Measurements from ENCODE around the gene KLHL11.
"Not testable (repeated sequence)": the region's sequence is repeated elsewhere in the genome, so short reads cannot be mapped to it uniquely, and the experiment has no call there.

Gene KLHL11

DNA sequence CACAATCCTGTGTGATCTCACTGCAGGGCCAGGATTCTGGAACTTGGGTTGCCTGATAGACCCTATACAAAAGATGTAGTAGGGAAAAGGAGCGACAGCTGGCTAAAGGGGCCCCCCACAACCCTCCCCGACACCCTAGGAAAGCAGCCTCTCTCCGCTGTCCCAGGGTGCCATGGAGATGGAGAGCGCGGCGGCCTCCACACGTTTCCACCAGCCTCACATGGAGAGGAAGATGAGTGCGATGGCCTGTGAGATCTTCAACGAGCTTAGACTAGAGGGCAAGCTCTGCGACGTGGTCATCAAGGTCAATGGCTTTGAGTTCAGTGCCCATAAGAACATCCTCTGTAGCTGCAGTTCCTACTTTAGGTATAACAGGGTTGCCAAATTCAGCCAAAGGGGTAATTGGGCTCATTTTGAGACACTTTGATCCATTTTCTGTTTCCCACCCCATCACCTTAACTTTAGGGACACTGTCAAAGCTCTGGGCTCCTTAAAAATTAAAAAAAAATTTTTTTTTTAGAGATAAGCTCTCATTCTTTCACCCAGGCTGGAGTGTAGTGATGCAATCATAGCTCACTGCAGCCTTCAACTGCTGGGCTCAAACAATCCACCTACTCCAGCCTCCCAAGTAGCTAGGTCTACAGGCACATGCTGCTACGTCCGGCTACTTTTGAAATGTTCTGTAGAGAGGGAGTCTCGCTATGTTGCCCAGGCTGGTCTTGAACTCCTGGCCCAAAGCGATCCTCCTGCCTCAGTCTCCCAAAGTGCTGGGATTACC is 27.3 kb downstream of the KLHL11 start, which contains the start of gene KLHL10:
Gene KLHL10, plus strand, starts transcription at position 65 of the 778 bp plus-strand sequence. Its CDS starts 108 bp downstream, at position 173.
- DNase-seq (ENCODE audit: low read depth) = no peak

DNA sequence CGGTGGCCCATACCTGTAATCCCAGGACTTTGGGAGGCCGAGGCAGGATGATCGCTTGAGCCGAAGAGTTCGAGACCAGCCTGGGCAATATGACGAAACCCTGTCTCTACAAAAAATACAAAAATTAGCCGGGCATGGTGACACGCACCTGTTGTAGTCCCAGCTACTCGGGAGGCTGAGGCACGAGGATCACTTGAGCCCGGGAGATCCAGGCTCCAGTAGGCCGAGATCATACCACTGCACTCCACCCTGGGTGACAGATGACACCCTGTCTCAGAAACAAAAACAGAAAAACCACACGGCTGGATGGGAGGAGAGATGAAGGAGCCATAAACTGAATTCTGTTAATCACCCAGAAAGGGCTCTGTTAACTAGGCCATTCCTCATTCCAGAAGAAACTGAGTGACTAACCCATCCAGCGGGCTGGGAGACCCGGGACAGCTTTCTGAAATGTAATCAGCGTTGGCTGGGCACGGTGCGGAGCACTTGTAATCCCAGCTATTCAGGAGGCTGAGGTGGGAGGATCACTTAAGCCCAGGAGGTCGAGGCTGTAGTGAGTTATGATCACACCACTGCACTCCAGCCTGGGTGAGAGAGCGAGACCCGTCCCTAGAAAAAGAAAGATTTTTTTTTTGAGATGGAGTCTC is 28.6 kb downstream of the KLHL11 start:
- no peak for DNase-seq (ENCODE audit: low read depth)

- no peak for DNase-seq (ENCODE audit: low read depth)
These were observed 29.2 kb downstream of the KLHL11 start, which contains the start of gene NT5C3B for GRCh38 chr17:41835800-41836549. TSS of gene NT5C3B (minus strand) at chr17:41836232. CDS start at chr17:41836193, 39 bp downstream.

- no peak for DNase-seq (ENCODE audit: low read depth)
These were observed 29.9 kb downstream of the KLHL11 start for GRCh38 chr17:41835214-41835799.

GRCh38 chr17:41829961-41830360 is 35.3 kb downstream of the KLHL11 start:
- DNase-seq (ENCODE audit: low read depth) = not testable (repeated sequence)

DNA sequence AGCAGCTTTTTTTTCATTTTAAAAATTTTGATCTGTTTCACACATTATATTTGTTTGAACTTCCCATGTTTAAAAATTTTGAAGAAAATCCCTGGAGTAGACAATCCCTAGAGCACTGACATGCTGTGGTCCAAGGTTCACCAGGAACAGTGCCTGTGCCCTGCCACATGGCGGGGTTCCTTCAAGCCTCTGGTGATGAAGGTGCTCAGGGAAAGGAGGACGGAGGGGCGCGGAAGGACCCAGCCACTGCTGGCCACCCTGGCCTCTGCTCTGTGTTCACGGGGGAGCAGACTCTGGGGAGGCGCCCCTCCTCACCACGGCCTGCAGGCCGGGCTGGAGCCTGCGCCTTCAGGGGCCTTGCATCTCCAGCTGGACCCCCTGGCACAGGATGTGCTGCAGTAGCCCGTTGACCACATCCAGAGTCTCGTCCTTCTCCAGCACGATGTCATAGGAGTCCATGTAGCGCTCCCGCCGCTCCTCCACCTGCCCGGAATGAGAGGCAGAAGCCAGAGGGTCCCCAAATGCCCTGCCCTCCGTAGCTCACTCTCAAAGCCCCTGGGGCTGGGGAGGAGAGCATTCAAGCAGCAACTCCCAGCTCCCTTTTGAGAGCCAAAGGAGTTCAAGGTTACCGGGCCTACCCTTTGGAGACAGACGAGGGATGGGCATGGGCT is 39.9 kb downstream of the KLHL11 start:
- DNase-seq (ENCODE audit: low read depth) = no peak

DNA sequence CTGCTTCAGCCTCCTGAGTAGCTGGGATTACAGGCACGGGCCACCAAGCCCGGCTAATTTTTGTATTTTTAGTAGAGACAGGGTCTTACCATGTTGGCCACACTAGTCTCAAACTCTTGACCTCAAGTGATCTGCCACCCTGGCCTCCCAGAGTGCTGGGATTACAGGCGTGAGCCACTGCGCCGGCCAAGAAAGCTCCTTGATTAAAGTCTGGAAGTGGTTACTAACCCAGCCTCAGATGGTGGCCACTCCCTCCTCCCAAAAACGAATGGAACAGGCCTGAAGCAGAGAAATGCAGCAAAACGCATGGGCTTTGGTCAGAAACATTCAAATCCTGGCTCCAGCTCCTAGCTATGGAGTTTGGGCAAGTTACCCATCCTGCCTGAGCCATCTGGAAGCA is 41.1 kb downstream of the KLHL11 start:
- DNase-seq (ENCODE audit: low read depth) = peak; percentile 29

- DNase-seq (ENCODE audit: low read depth) = no peak
These were observed 41.6 kb downstream of the KLHL11 start for GRCh38 chr17:41823580-41823979.

GRCh38 chr17:41823141-41823524 is 42.1 kb downstream of the KLHL11 start:
- DNase-seq (ENCODE audit: low read depth) = no peak

DNA sequence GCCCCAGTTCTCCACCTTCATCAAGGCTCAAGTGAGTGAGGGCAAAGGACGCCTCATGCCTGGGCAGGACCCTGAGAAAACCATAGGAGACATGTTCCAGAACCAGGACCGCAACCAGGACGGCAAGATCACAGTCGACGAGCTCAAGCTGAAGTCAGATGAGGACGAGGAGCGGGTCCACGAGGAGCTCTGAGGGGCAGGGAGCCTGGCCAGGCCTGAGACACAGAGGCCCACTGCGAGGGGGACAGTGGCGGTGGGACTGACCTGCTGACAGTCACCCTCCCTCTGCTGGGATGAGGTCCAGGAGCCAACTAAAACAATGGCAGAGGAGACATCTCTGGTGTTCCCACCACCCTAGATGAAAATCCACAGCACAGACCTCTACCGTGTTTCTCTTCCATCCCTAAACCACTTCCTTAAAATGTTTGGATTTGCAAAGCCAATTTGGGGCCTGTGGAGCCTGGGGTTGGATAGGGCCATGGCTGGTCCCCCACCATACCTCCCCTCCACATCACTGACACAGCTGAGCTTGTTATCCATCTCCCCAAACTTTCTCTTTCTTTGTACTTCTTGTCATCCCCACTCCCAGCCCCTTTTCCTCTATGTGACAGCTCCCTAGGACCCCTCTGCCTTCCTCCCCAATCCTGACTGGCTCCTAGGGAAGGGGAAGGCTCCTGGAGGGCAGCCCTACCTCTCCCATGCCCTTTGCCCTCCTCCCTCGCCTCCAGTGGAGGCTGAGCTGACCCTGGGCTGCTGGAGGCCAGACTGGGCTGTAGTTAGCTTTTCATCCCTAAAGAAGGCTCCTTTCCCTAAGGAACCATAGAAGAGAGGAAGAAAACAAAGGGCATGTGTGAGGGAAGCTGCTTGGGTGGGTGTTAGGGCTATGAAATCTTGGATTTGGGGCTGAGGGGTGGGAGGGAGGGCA is 42.7 kb downstream of the KLHL11 start:
- no peak for DNase-seq (ENCODE audit: low read depth)

GRCh38 chr17:41821776-41822175 is 43.4 kb downstream of the KLHL11 start:
- no peak for DNase-seq (ENCODE audit: low read depth)

DNA sequence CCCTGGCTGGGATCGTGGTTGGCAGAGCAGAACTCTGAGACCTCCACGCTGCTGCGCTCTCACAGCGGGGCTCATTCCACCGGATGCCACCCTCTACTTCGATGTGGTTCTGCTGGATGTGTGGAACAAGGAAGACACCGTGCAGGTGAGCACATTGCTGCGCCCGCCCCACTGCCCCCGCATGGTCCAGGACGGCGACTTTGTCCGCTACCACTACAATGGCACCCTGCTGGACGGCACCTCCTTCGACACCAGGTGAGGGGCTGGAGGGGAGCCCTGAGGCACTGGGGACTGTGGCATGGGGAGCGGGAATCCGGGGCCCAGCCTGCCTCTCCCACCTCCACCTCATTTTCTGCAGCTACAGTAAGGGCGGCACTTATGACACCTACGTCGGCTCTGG is 47.2 kb downstream of the KLHL11 start:
- DNase-seq (ENCODE audit: low read depth) = no peak

- DNase-seq (ENCODE audit: low read depth) = no peak
These were observed 48.4 kb downstream of the KLHL11 start for GRCh38 chr17:41816637-41817320.

- no peak for DNase-seq (ENCODE audit: low read depth)
These were observed 51.0 kb downstream of the KLHL11 start for GRCh38 chr17:41814195-41814594.

- DNase-seq (ENCODE audit: low read depth) = no peak
These were observed 51.5 kb downstream of the KLHL11 start for GRCh38 chr17:41813699-41814124.

DNA sequence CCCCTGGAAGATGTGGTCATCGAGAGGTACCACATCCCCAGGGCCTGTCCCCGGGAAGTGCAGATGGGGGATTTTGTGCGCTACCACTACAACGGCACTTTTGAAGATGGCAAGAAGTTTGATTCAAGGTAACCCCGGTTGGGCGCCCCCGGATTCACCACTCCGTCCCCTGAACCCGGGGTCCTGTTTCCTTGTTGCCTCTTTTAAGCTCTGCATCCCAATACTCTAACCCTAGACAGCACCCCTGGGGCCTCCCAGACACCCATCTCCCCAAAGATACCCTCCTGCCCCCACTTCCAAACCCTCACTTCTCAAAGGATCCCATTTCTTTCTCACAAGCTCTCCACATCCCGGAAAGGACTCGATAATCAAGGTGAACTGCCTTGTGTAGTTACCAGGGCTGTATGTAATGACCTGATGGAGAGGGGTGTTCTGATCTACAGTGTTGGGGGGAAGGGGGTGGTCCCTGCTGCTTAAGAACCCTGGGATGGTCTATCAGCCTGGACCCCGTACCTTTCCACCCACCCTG is 52.0 kb downstream of the KLHL11 start:
- DNase-seq (ENCODE audit: low read depth) = no peak

- DNase-seq (ENCODE audit: low read depth) = peak; percentile 71
These were observed 52.7 kb downstream of the KLHL11 start, which contains the start of gene FKBP10 for GRCh38 chr17:41812381-41813151. TSS of gene FKBP10 (plus strand) at chr17:41813004. CDS start at chr17:41813035, 31 bp downstream.

DNA sequence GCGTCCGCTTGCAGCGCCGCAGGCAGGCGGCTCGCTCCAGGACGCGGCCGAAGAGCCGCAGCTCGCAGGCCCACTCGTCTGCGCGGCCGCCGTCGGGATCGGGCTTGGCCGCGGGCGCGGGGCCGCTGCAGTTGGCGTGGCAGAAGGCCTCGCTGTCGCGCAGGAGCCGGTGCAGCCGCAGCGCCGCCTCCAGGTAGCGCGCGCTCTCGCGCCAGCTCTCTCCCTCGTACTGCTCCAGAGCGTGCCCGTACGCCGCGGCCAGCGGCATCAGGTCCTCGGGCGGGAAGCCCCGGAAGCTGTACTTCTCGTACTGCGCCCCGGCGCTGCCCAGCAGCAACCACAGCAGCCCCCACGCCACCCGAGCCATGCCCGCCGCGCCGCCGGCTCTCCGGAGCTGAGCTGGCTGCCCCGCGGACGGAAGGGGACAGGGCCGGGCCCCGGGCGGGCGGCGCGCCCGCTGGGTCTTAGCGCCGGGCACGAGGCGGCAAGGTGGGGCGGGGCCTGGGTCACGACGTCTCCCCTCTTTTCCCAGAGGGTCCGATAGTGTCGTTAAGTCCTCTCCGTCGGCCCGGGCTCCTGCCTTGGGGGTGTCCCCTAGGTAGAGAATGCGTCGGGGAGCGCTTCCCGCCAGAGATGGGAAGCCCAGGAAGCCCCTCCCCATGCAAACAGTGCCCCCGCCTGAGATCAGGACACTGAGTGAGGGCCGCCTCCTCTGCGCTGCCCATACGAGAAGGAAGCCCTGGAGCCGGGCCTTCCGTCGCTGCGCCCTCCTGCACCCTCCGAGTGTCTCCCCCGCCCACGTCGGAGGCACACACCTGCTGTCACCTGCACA is 53.5 kb downstream of the KLHL11 start, which contains the start of gene P3H4:
Gene P3H4, minus strand, starts transcription at position 401 of the 832 bp plus-strand sequence. Its CDS starts 34 bp downstream, at position 367.
- DNase-seq (ENCODE audit: low read depth) = no peak
